Vagina (tissue), 2 donors: ENCODE data around the gene ZNF587B. TPM values are rescaled to one million over a fixed set of nuclear protein-coding genes. Genes with fewer than 3 reads are reported as not detected.
"Not testable (repeated sequence)": the region's sequence is repeated elsewhere in the genome, so short reads cannot be mapped to it uniquely, and the experiment has no call there.

ENCODE experiments used
- DNase-seq, 2 donors: peaks; one replicate each; pipeline ENCODE4 v3.0.0-alpha.2; 2017; ENCODE audit errors: extremely low spot score in 2 of 2
- H3K27ac ChIP-seq: fragments of 200-600 bp; sonication (generic); one replicate; pipeline ENCODE4 v1.5.1; 2019
- H3K27me3 ChIP-seq: fragments of 200-600 bp; sonication (generic); one replicate; pipeline ENCODE4 v1.5.1; 2019
- H3K36me3 ChIP-seq, 2 donors: fragments of 200-600 bp; sonication (generic); one replicate each; pipeline ENCODE4 v1.5.1; 2017 to 2019
- H3K4me1 ChIP-seq: fragments of 200-600 bp; sonication (generic); one replicate; pipeline ENCODE4 v1.5.1; 2019
- H3K4me3 ChIP-seq, 2 donors: fragments of 200-600 bp; sonication (generic); 1 replicate in 1 of 2; 2 replicates in 1 of 2; pipeline ENCODE4 v1.5.1; 2016 to 2019
- H3K9me3 ChIP-seq: fragments of 200-600 bp; sonication (generic); one replicate; pipeline ENCODE4 v1.5.1; 2019
- POLR2A ChIP-seq, 2 donors: fragments of 450-650 bp; IDR thresholded peaks; one replicate each; pipeline ENCODE4 v1.6.1; 2017; ENCODE audit warnings: antibody characterized with exemption in 2 of 2, mild to moderate bottlenecking in 2 of 2, moderate library complexity in 2 of 2
- POLR2AphosphoS5 ChIP-seq, 2 donors: sonication (generic); formaldehyde crosslinking; IDR thresholded peaks; one replicate each; pipeline ENCODE4 v1.9.0; 2017; ENCODE audit warnings: antibody characterized with exemption in 2 of 2, mild to moderate bottlenecking in 2 of 2, low read depth in 1 of 2; ENCODE audit not compliant: insufficient read depth in 1 of 2
- intact Hi-C: fragments of 100-400 bp; cut with DNase I; formaldehyde crosslinking; loops from one replicate; pipeline ENCODE4 v1.15.1; 2023
- total RNA-seq: library from RNA; depleted of rRNA; stranded (reverse); fragments of >200 nt; gene quantifications from one replicate; pipeline ENCODE4 v1.2.3, GENCODE V29; 2016
- TF ChIP-seq, protein P1 (sequence below), 3 experiments: fragments of 450-650 bp in 2 of 3; fragments of 200-600 bp in 1 of 3; sonication (generic) in 1 of 3; IDR thresholded peaks; one replicate each; pipeline ENCODE4 v1.5.1; 2017 to 2019; ENCODE audit warnings: antibody characterized with exemption in 3 of 3, mild to moderate bottlenecking in 2 of 3, moderate library complexity in 2 of 3

ZNF587B gene
- total RNA-seq, 1 donor from 2014 or later: 17.9 TPM

DNA sequence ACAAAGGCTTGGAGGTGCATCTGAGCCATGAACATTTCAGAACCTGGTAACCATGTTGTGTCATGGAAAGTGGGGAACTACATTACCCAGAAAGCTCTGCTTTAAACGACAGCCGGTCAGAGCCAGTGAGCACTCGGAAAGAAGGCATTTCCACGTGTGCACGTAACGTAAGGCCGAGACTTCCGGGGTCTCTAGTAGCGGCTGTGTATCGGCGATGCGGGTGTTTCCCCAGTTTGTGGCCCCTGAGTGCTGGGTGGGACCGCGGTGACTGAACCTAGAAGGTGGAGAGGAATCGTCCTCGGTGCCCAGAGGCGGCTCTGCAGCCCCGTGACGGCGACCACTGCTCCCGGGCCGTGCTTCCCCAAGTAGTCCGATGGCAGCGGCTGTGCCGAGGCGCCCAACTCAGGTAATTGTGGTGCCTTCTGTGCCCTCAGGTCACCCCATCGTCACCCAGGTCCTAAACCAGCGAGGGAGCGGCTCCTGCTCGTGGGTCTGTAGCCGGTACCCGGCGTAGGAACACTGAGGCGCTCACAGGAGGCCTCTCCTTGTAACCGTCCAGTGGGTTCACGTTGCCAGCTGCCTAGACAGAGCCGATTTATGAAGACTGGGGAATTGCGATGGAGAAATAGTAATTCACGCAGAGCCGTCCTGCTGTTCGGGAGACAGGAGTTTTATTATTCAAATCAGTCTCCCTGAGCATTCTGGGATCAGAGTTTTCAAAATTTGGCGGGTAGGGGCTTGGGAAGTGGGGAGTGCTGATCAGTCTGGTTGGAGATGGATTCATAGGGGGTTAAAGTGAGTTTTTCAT, 19.8 kb downstream of the ZNF587B start, which contains the start of gene ZNF587:
ZNF587 (plus strand) TSS at position 194 of the 808 bp plus-strand sequence; CDS start at position 374, 180 bp downstream.
- H3K9me3 ChIP-seq, DNase-seq, H3K27me3 ChIP-seq, intact Hi-C loops: not testable (repeated sequence)
- peak; percentile 27 to 66 for TF ChIP-seq POLR2AphosphoS5 (IDR thresholded peaks at IDR 0.05; ENCODE audit: insufficient read depth in 1 of 2, low read depth in 1 of 2)
- peak within 1 kb of the TSS; percentile 11 for H3K27ac ChIP-seq
- peak within 1 kb of the TSS; percentile 64 to 69 for H3K4me3 ChIP-seq
- H3K36me3 ChIP-seq: peaks cover 0 to 11% of the 10 kb centered on the region in 2 donors
- H3K4me1 ChIP-seq: peaks cover 14% of the 10 kb centered on the region

DNA sequence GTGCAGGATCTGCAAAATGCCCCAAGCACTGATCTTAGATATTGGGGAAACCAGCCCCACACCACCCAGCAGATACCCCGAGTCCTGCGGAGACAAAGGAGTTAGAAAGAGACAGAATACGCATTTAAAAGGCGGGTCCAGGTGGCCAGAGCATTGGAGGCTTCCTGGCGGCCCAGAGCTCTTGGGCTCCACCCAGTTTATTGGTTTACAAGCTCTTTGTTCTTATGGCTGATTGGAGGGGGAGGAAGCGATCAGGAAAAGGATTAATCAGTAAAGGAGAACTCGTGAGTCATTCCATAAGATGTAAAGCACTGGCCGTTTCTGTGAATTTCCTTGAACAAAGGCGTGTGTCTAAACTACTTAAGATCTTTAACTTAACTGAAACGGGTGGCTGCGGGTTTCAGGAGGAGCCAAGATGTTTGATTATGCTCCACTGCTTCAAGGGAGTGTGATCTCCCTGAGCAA, 20.5 kb downstream of the ZNF587B start:
- DNase-seq: no peak
- Histone ChIP-seq H3K9me3 (no peaks in the 10 kb centered on the region), H3K27ac (peak overlapping the region; percentile 11), H3K4me1 (peaks cover 14% of the 10 kb centered on the region), H3K36me3 (peaks cover 0 to 19% of the 10 kb centered on the region in 2 donors), H3K27me3 (no peaks in the 10 kb centered on the region), H3K4me3 (peak overlapping the region; percentile 64 to 69)
- intact Hi-C loops: no loop called here
- TF ChIP-seq, protein P1, sequence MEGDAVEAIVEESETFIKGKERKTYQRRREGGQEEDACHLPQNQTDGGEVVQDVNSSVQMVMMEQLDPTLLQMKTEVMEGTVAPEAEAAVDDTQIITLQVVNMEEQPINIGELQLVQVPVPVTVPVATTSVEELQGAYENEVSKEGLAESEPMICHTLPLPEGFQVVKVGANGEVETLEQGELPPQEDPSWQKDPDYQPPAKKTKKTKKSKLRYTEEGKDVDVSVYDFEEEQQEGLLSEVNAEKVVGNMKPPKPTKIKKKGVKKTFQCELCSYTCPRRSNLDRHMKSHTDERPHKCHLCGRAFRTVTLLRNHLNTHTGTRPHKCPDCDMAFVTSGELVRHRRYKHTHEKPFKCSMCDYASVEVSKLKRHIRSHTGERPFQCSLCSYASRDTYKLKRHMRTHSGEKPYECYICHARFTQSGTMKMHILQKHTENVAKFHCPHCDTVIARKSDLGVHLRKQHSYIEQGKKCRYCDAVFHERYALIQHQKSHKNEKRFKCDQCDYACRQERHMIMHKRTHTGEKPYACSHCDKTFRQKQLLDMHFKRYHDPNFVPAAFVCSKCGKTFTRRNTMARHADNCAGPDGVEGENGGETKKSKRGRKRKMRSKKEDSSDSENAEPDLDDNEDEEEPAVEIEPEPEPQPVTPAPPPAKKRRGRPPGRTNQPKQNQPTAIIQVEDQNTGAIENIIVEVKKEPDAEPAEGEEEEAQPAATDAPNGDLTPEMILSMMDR (IDR thresholded peaks at IDR 0.05): no peak
- TF ChIP-seq POLR2A (IDR thresholded peaks at IDR 0.05) (no peak), POLR2AphosphoS5 (IDR thresholded peaks at IDR 0.05; ENCODE audit: insufficient read depth in 1 of 2, low read depth in 1 of 2) (no peak)

DNA sequence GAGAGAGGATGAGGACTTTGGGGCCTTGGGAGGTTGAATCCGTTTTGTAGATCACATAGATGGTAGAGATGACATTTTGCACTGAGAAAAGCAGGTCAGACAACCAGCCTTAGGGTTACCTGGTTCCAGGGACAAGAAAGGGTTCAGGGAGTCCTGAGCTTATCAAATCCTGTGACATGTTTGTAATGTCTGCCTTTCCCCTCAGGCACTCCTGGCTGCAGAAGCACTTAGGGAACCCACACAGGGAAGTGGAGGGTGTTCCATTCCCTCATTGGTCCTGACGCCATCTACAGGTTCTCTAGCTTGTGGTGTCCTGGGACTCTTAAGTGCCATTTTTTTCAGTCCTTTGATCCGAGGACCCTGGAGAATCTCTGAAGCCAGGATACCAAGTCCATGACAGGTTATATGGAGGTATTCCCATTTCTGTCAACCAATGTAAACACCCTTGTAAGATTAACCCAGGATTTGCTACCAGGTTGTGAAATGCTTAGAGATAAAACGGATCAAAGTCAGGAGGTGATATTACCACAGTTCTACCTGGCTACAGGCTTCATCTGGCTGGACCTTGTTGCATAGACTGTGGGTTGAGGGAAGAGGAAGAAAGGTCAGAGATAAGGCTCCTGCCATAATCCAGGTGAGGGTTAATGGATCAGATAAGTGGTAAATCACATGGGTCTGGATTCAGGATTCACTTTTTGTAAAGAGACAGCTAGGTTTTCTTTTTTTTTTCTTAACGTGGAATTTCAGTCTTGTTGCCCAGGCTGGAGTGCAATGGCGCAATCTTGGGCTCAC, 21.9 kb downstream of the ZNF587B start:
- H3K4me3 ChIP-seq, DNase-seq, intact Hi-C loops, H3K27me3 ChIP-seq, H3K9me3 ChIP-seq, H3K27ac ChIP-seq: not testable (repeated sequence)
- peaks cover 14% of the 10 kb centered on the region for H3K4me1 ChIP-seq
- H3K36me3 ChIP-seq: peaks cover 0 to 33% of the 10 kb centered on the region in 2 donors

DNA sequence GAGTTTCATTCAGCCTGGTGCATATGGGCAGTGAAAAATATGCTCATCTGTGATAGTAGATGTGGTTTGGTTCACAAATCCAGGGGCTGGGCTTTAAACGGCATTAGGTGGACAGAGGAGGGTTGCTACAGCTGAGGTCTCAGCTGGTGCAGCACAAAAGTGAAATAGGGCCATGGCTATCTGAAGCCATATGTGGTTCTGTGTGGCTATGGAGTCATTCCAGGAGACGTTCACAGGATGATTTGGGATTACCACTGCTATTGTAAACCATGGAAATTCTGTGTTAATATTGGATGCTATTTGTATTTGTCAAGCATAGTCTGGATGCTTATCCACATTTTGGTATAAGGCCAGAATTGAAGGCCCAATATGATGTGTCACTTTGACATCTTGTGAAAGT, 24.0 kb downstream of the ZNF587B start:
- H3K27ac ChIP-seq, H3K27me3 ChIP-seq, H3K9me3 ChIP-seq, intact Hi-C loops, DNase-seq, H3K4me3 ChIP-seq: not testable (repeated sequence)
- peaks cover 14% of the 10 kb centered on the region for H3K4me1 ChIP-seq
- peaks cover 0 to 50% of the 10 kb centered on the region in 2 donors for H3K36me3 ChIP-seq

GRCh38 chr19:57862351-57862750, 32.3 kb downstream of the ZNF587B start:
- DNase-seq, intact Hi-C loops, H3K27me3 ChIP-seq, H3K4me1 ChIP-seq, H3K4me3 ChIP-seq, H3K27ac ChIP-seq: not testable (repeated sequence)
- H3K9me3 ChIP-seq: peaks cover 41% of the 10 kb centered on the region
- H3K36me3 ChIP-seq: peaks cover 10 to 94% of the 10 kb centered on the region in 2 donors

DNA sequence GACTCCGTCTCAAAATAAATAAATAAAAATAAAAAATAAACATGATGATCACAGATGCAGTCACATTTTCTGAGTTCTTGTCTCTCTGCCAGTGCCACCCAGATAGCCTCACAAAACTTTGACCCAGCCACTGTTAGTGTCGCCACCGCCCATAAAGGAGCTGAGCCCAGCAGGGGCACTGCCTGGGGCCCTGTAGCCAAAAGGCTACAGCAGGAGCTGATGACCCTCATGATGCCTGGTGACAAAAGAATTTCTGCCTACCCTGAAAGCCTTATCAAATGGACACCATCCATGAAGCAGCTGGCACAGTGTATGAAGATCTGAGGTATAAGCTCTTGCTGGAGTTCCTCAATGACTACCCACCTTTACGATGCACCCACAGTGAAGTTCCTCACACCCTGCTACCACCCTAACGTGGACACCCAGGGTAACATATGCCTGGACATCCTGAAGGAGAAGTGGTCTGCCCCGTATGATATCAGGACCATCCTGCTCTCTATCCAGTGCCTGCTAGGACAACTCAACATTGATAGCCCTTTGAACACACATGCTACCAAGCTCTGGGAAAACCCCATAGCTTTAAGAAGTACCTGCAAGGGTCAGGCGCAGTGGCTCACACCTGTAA, 37.9 kb downstream of the ZNF587B start:
- intact Hi-C loops: no loop called here
- TF ChIP-seq POLR2AphosphoS5 (IDR thresholded peaks at IDR 0.05; ENCODE audit: insufficient read depth in 1 of 2, low read depth in 1 of 2) (no peak), POLR2A (IDR thresholded peaks at IDR 0.05) (no peak)
- TF ChIP-seq, protein P1 (IDR thresholded peaks at IDR 0.05): no peak
- H3K4me1 ChIP-seq: no peaks in the 10 kb centered on the region
- H3K27ac ChIP-seq: no peak overlapping the region
- no peak for DNase-seq
- no peak overlapping the region for H3K4me3 ChIP-seq
- H3K27me3 ChIP-seq: no peaks in the 10 kb centered on the region
- H3K9me3 ChIP-seq: peaks cover 51% of the 10 kb centered on the region
- peaks cover 6 to 57% of the 10 kb centered on the region in 2 donors for H3K36me3 ChIP-seq

GRCh38 chr19:57869655-57870054, 39.6 kb downstream of the ZNF587B start:
- H3K27ac ChIP-seq, DNase-seq, H3K27me3 ChIP-seq, intact Hi-C loops, H3K4me1 ChIP-seq, H3K4me3 ChIP-seq: not testable (repeated sequence)
- Histone ChIP-seq H3K9me3 (peaks cover 56% of the 10 kb centered on the region), H3K36me3 (peaks cover 5 to 42% of the 10 kb centered on the region in 2 donors)
